GM18519 (cell line): ENCODE measurements around the gene TXNL1.
"Not testable (repeated sequence)": the region's sequence is repeated elsewhere in the genome, so short reads cannot be mapped to it uniquely, and the experiment has no call there.

Experiments
- ATAC-seq: cut with Tn5 transposase; IDR thresholded peaks from one replicate; pipeline ENCODE4 v1.9.1; 2021; ENCODE audit warnings: mild to moderate bottlenecking, moderate library complexity; ENCODE audit not compliant: unreplicated experiment, low FRiP score

TXNL1 gene

GRCh38 chr18:56574861-56575260 is 63.5 kb downstream of the TXNL1 start:
- ATAC-seq: no peak

- ATAC-seq: not testable (repeated sequence)
Measured at GRCh38 chr18:56572267-56572666, 66.1 kb downstream of the TXNL1 start.

GRCh38 chr18:56570978-56571377 is 67.4 kb downstream of the TXNL1 start:
- no peak for ATAC-seq

GRCh38 chr18:56569416-56569815 is 69.0 kb downstream of the TXNL1 start:
- ATAC-seq: no peak

- ATAC-seq: no peak
Measured at GRCh38 chr18:56568986-56569385, 69.4 kb downstream of the TXNL1 start.

GRCh38 chr18:56565551-56566345 is 72.6 kb downstream of the TXNL1 start:
- ATAC-seq: no peak

GRCh38 chr18:56565046-56565445 is 73.3 kb downstream of the TXNL1 start:
- no peak for ATAC-seq

- ATAC-seq: no peak
Measured at GRCh38 chr18:56563568-56563967, 74.8 kb downstream of the TXNL1 start.

- no peak for ATAC-seq
Measured at GRCh38 chr18:56562479-56562878, 75.9 kb downstream of the TXNL1 start.

GRCh38 chr18:56560992-56561391 is 77.4 kb downstream of the TXNL1 start:
- ATAC-seq: no peak

GRCh38 chr18:56559044-56559443 is 79.3 kb downstream of the TXNL1 start:
- no peak for ATAC-seq

GRCh38 chr18:56556907-56557306 is 81.5 kb downstream of the TXNL1 start:
- no peak for ATAC-seq

- no peak for ATAC-seq
Measured at GRCh38 chr18:56550121-56550520, 88.3 kb downstream of the TXNL1 start.
